Muscle of leg (tissue), 11 donors: ENCODE results near the gene FASTKD1. TPM values are rescaled to one million over a fixed set of nuclear protein-coding genes. Genes with fewer than 3 reads are reported as not detected.
"Not testable (repeated sequence)": the region's sequence is repeated elsewhere in the genome, so short reads cannot be mapped to it uniquely, and the experiment has no call there.

Source experiments
- DNase-seq: peaks from one replicate; pipeline ENCODE4 v3.0.0; 2013
- H3K27ac ChIP-seq: one replicate; pipeline ENCODE4 v1.5.1; 2013; ENCODE audit warnings: mild to moderate bottlenecking, low read length, control low read depth
- H3K27me3 ChIP-seq: one replicate; pipeline ENCODE4 v1.6.1; 2013; ENCODE audit warnings: low read length; ENCODE audit not compliant: control insufficient read depth, insufficient read depth
- H3K36me3 ChIP-seq: one replicate; pipeline ENCODE4 v1.6.1; 2013; ENCODE audit warnings: low read length; ENCODE audit not compliant: control insufficient read depth, insufficient read depth
- H3K4me1 ChIP-seq: one replicate; pipeline ENCODE4 v1.6.1; 2013; ENCODE audit warnings: low read length; ENCODE audit not compliant: control insufficient read depth, insufficient read depth
- H3K4me3 ChIP-seq: one replicate; pipeline ENCODE4 v1.5.1; 2013; ENCODE audit warnings: low read length, control low read depth
- H3K9me3 ChIP-seq: replicated peaks from 2 replicates; pipeline ENCODE4 v1.6.1; 2013; ENCODE audit warnings: low read depth, low read length; ENCODE audit not compliant: control insufficient read depth
- WGBS: methylation state at CpG from one replicate; pipeline ENCODE4 v1.1.5; 2013; ENCODE audit warnings: missing lambda C conversion rate; ENCODE audit not compliant: insufficient coverage; 5-methylcytosine and 5-hydroxymethylcytosine counted together
- polyA plus RNA-seq, 8 donors: library from polyadenylated mRNA; unstranded; fragments of 120-200 nt; gene quantifications; one replicate each; pipeline versions ENCODE4 v1.2.1 to v1.2.3, GENCODE V29; 2013; ENCODE audit warnings: inconsistent platforms in 1 of 8, low replicate concordance in 1 of 8; ENCODE audit not compliant: insufficient read length in 8 of 8, insufficient read depth in 1 of 8
- total RNA-seq: library from RNA; stranded (reverse); fragments of 120-200 nt; gene quantifications from one replicate; pipeline ENCODE4 v1.2.4, GENCODE V29; 2013

Gene FASTKD1
- total and polyA plus RNA-seq, 9 donors, result 12.0 to 28.8 (median 20.1) TPM

GRCh38 chr2:169596546-169596945 is 22.9 kb upstream of the FASTKD1 start:
- not testable (repeated sequence) for H3K36me3 ChIP-seq, H3K4me1 ChIP-seq, H3K27me3 ChIP-seq, H3K27ac ChIP-seq, H3K9me3 ChIP-seq, H3K4me3 ChIP-seq, DNase-seq
- 100% methylated on average over 6 of the region's 7 CpGs for WGBS

GRCh38 chr2:169590804-169591203 is 17.1 kb upstream of the FASTKD1 start:
- H3K4me3 ChIP-seq, result no peak overlapping the region
- no peaks in the 10 kb centered on the region for H3K27me3 ChIP-seq
- no peaks in the 10 kb centered on the region for H3K9me3 ChIP-seq
- no CpG with 5 or more reads among the region's 8 CpGs for WGBS
- no peak overlapping the region for H3K27ac ChIP-seq
- DNase-seq, result no peak
- no peaks in the 10 kb centered on the region for H3K36me3 ChIP-seq
- no peaks in the 10 kb centered on the region for H3K4me1 ChIP-seq

DNA sequence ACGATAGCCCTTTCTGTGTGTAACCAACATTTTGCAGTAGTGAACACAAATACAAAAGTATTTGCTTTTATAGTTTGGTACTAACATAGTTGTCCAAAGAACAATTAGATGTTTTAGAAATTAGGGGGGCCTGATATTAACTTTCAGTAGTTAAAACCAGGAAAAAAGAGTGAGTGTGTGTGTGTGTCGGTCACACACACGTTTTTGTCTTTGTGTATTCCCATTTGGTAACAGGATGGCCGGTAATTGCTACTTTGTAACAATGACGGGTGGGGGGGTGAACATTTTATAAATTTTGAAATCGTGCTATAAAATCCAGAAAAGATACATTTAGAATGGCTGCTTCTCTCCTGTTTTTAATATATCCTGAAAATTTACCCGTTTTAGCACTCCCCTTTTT is 12.0 kb upstream of the FASTKD1 start:
- H3K27me3 ChIP-seq, result no peaks in the 10 kb centered on the region
- no peak for DNase-seq
- H3K4me3 ChIP-seq, result peak overlapping the region; percentile 84
- no peaks in the 10 kb centered on the region for H3K9me3 ChIP-seq
- no peaks in the 10 kb centered on the region for H3K4me1 ChIP-seq
- WGBS, result no CpG with 5 or more reads among the region's 7 CpGs
- H3K36me3 ChIP-seq, result no peaks in the 10 kb centered on the region
- peak overlapping the region; percentile 29 for H3K27ac ChIP-seq

DNA sequence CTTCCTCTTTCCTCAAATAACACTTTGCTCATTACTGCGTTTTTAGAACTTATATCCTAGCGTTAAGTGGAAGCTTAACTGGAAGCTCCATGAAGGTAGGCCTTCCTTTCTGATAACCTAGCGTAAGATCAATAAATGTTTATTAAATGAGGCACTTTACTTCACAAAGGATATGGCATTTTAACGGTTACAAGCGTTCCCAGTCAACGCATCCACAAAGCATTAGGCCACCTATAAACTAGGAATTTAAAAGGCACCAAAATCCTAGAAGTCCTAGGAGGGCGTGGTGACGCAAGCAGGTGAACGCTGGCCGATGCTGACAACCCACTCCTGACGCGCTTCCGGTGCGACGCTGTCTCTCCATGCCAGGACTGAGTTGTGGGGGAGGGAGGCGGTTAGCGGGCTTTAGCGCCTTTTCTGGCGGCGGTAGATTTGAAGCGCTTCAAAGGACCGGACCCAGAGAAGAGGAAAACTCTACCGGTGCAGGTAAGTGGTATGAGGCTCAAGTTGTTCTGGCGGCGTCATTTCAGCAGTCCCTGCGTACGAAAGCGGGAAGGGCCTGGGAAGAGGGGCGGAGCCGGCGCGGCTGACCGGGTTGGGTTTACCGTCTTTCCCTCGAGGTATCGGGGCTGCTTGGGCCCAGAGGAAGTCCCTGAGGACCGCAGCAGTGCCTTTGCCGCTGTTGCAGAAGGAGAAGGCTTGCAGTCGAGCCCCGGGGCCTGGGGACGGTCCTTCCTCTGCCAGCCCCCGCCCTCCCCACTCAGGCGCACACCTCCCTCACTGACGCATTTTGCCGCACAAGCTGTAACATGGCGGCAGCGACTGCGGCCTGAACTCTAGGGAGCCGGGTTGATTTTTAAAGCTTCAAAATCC is 10.6 kb upstream of the FASTKD1 start, which contains the start of gene PPIG:
TSS of gene PPIG (plus strand) at position 347 of the 873 bp plus-strand sequence. CDS start 19,691 bp downstream, outside the sequence.
- Histone ChIP-seq H3K27ac (peak within 1 kb of the TSS; percentile 99), H3K27me3 (no peaks in the 10 kb centered on the region), H3K36me3 (no peaks in the 10 kb centered on the region), H3K9me3 (no peaks in the 10 kb centered on the region), H3K4me3 (peak within 1 kb of the TSS; percentile 84), H3K4me1 (no peaks in the 10 kb centered on the region)
- WGBS, result under 1% methylated on average over 29 of the region's 49 CpGs
- peak; percentile 97 for DNase-seq

GRCh38 chr2:169583518-169583917 is 9.9 kb upstream of the FASTKD1 start:
- Histone ChIP-seq H3K27ac (no peak overlapping the region), H3K4me3 (no peak overlapping the region), H3K27me3 (peaks cover 3% of the 10 kb centered on the region), H3K9me3 (no peaks in the 10 kb centered on the region), H3K36me3 (no peaks in the 10 kb centered on the region), H3K4me1 (no peaks in the 10 kb centered on the region)
- no CpG with 5 or more reads among the region's 5 CpGs for WGBS
- no peak for DNase-seq

DNA sequence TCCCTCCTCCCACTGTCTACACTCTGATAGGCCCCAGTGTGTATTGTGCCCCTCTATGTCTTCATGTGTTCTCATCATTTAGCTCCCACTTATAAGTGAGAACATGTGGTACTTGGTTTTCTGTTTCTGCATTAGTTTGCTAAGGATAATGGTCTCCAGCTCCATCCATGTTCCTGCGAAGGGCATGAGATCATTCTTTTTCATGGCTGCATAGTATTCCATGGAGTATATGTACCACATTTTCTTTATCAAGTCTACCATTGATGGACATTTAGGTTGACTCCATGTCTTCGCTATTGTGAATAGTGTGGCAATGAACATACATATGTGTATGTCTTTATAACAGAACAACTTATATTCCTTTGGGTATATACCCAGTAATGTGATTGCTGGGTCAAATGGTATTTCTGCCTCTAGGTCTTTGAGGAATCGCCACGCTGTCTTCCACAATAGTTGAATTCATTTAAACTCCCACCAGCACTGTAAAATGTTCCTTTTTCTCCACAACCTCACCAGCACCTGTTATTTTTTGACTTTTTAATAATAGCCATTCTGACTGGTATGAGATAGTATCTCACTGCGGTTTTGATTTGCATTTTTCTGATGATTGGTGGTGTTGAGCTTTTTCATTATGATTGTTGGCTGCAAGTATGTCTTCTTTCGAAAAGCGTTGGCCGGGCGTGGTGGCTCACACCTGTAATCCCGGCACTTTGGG is 9.0 kb upstream of the FASTKD1 start:
- H3K9me3 ChIP-seq, H3K27ac ChIP-seq, DNase-seq, H3K36me3 ChIP-seq, H3K4me1 ChIP-seq, H3K27me3 ChIP-seq, H3K4me3 ChIP-seq: not testable (repeated sequence)
- 98% methylated on average over 5 of the region's 10 CpGs for WGBS

- WGBS, result 73% methylated on average over 4 of the region's 6 CpGs
Measured at GRCh38 chr2:169579044-169579443, 5.4 kb upstream of the FASTKD1 start.

DNA sequence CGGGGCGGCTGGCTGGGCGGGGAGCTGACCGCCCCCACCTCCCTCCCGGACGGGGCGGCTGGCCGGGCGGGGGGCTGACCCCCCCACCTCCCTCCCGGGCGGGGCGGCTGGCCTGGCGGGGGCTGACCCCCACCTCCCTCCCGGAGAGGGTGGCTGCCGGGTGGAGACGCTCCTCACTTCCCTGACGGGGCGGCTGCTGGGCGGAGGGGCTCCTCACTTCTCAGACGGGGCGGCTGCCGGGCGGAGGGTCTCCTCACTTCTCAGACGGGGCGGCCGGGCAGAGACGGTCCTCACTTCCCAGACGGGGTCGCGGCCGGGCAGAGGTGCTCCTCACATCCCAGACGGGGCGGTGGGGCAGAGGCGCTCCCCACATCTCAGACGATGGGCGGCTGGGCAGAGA is 1.6 kb upstream of the FASTKD1 start:
- not testable (repeated sequence) for H3K36me3 ChIP-seq, H3K4me3 ChIP-seq, DNase-seq, H3K27me3 ChIP-seq, H3K27ac ChIP-seq, H3K9me3 ChIP-seq, H3K4me1 ChIP-seq
- 85% methylated on average over 10 of the region's 36 CpGs for WGBS

More at GRCh38 chr2:169579044-169579443, 5.4 kb upstream of the FASTKD1 start:
- peaks cover 3% of the 10 kb centered on the region for H3K27me3 ChIP-seq
- H3K27ac ChIP-seq, result no peak overlapping the region
- DNase-seq, result no peak
- H3K9me3 ChIP-seq, result no peaks in the 10 kb centered on the region
- no peaks in the 10 kb centered on the region for H3K4me1 ChIP-seq
- H3K36me3 ChIP-seq, result no peaks in the 10 kb centered on the region
- no peak overlapping the region for H3K4me3 ChIP-seq

GRCh38 chr2:169574539-169574938 is 874 bp upstream of the FASTKD1 start:
- WGBS, result no CpG with 5 or more reads among the region's 5 CpGs
- H3K27me3 ChIP-seq, H3K4me3 ChIP-seq, H3K36me3 ChIP-seq, H3K4me1 ChIP-seq, H3K9me3 ChIP-seq, DNase-seq, H3K27ac ChIP-seq: not testable (repeated sequence)

DNA sequence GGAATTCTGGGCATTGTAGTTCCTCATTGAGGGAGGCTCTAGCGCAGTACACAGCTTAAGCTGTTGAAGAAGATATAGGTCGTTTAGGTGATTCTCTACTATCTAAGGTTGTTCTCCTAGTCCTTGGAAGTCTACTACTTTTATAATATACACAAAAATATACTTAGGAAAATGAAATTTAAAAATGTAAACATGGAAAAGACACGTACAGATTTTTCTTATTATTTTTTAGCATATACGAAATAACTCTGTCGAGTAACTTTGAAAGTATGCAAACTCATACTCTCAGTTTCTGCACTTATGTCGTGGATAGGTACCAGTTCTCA is 272 bp upstream of the FASTKD1 start:
- WGBS, result no CpG with 5 or more reads among the region's 6 CpGs
- H3K27ac ChIP-seq, result no peak overlapping the region

More for the DNA sequence above, 272 bp upstream of the FASTKD1 start:
- no peak for DNase-seq
- no peaks in the 10 kb centered on the region for H3K27me3 ChIP-seq
- no peaks in the 10 kb centered on the region for H3K36me3 ChIP-seq
- H3K9me3 ChIP-seq, result no peaks in the 10 kb centered on the region
- peaks cover 3% of the 10 kb centered on the region for H3K4me1 ChIP-seq
- peak overlapping the region; percentile 82 for H3K4me3 ChIP-seq
